Gastrocnemius medialis (tissue), 4 donors: ENCODE results near the gene GRID1. TPM values are rescaled to one million over a fixed set of nuclear protein-coding genes. Genes with fewer than 3 reads are reported as not detected.

Source experiments
- ATAC-seq, 2 donors: fragments of 150-250 bp; one replicate each; pipeline ENCODE4 v1.9.1; 2016
- DNase-seq, 2 donors: peaks; one replicate each; pipeline ENCODE4 v3.0.0-alpha.2; 2019
- H3K27ac ChIP-seq, 4 donors: fragments of 200-600 bp; sonication (generic); 1 replicate in 1 of 4; 2 replicates in 3 of 4; pipeline ENCODE4 v1.5.1; 2016 to 2018; ENCODE audit warnings: mild to moderate bottlenecking in 2 of 4, moderate library complexity in 1 of 4
- H3K27me3 ChIP-seq, 3 donors: fragments of 200-600 bp; sonication (generic) in 2 of 3; 1 replicate in 1 of 3; 2 replicates in 2 of 3; pipeline versions ENCODE4 v1.5.1 to v1.6.0; 2016 to 2019; ENCODE audit warnings: mild to moderate bottlenecking in 1 of 3, moderate library complexity in 1 of 3
- H3K36me3 ChIP-seq, 2 donors: fragments of 200-600 bp; sonication (generic) in 1 of 2; one replicate each; pipeline ENCODE4 v1.5.1; 2017 to 2018
- H3K4me1 ChIP-seq, 2 donors: fragments of 200-600 bp; sonication (generic) in 1 of 2; one replicate each; pipeline ENCODE4 v1.5.1; 2016 to 2017; ENCODE audit warnings: mild to moderate bottlenecking in 2 of 2
- H3K4me3 ChIP-seq, 4 donors: fragments of 200-600 bp; sonication (generic) in 3 of 4; 1 replicate in 1 of 4; 2 replicates in 3 of 4; pipeline ENCODE4 v1.5.1; 2016 to 2019; ENCODE audit warnings: mild to moderate bottlenecking in 2 of 4
- H3K9me3 ChIP-seq, 3 donors: fragments of 200-600 bp; sonication (generic) in 2 of 3; 1 replicate in 1 of 3; 2 replicates in 2 of 3; pipeline ENCODE4 v1.5.1; 2016 to 2019
- POLR2A ChIP-seq, 2 donors: fragments of 450-650 bp; IDR thresholded peaks; one replicate each; pipeline ENCODE4 v1.6.1; 2017; ENCODE audit warnings: antibody characterized with exemption in 2 of 2, mild to moderate bottlenecking in 2 of 2, moderate library complexity in 2 of 2
- in situ Hi-C, 4 donors: fragments of 200-750 bp; cut with MboI; loops; one replicate each; pipeline versions ENCODE4 v1.15.0 to v1.8.0; 2017; ENCODE audit warnings: low sequenced_read_pairs in 4 of 4
- intact Hi-C: fragments of 100-400 bp; cut with DNase I; formaldehyde crosslinking; loops from one replicate; pipeline ENCODE4 v1.15.1; 2023; ENCODE audit warnings: low total_unique reads
- total RNA-seq, 4 donors: library from RNA; depleted of rRNA; stranded (reverse); fragments of >200 nt; gene quantifications; one replicate each; pipeline versions ENCODE4 v1.1.0 to v1.2.3, GENCODE V29; 2016
- TF ChIP-seq, protein P1 (sequence below), 5 experiments: fragments of 450-650 bp in 3 of 5; fragments of 200-600 bp in 2 of 5; sonication (generic) in 2 of 5; IDR thresholded peaks in 4 of 5; conservative IDR thresholded peaks in 1 of 5; 1 replicate in 4 of 5; 2 replicates in 1 of 5; pipeline ENCODE4 v1.5.1; 2016 to 2019; ENCODE audit warnings: antibody characterized with exemption in 5 of 5, mild to moderate bottlenecking in 3 of 5, moderate library complexity in 3 of 5

Gene GRID1
- total RNA-seq, 4 donors from 2014 or later, result 0.17 to 1.4 (median 0.79) TPM

DNA sequence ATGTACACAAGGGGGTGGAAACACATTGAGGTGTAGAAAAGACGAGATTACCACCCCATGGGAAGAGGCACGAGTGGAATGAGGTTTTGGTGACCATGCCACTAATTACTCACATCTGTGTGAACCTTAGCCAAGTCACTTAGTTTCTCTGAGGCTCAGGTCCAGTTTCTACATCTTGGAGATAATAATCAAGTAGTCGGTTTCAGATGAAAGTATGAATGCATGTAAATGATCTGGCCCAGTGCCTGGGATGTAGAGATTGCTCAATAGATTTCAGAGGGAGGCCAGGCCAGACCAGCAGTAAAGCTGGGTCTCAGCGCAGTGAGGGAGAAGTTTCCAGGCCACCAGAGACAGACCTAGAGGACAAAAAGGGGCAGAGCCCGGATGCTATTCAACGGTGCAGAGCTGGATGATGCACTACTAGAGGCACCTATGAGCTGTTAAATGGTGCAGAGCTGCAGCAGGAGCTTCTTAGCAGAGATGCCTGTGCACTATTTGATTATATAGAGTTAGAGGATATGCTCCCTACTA, 725.1 kb downstream of the GRID1 start:
- intact Hi-C loops (no loop called here), in situ Hi-C loops (no loop called here)
- peak overlapping the region in 1 of 4 donors; percentile 47 for H3K27ac ChIP-seq
- TF ChIP-seq, protein P1, sequence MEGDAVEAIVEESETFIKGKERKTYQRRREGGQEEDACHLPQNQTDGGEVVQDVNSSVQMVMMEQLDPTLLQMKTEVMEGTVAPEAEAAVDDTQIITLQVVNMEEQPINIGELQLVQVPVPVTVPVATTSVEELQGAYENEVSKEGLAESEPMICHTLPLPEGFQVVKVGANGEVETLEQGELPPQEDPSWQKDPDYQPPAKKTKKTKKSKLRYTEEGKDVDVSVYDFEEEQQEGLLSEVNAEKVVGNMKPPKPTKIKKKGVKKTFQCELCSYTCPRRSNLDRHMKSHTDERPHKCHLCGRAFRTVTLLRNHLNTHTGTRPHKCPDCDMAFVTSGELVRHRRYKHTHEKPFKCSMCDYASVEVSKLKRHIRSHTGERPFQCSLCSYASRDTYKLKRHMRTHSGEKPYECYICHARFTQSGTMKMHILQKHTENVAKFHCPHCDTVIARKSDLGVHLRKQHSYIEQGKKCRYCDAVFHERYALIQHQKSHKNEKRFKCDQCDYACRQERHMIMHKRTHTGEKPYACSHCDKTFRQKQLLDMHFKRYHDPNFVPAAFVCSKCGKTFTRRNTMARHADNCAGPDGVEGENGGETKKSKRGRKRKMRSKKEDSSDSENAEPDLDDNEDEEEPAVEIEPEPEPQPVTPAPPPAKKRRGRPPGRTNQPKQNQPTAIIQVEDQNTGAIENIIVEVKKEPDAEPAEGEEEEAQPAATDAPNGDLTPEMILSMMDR (IDR thresholded peaks at IDR 0.05 in 4 of 5, conservative IDR thresholded peaks at IDR 0.05 in 1 of 5), result no peak
- TF ChIP-seq POLR2A (IDR thresholded peaks at IDR 0.05), result no peak
- DNase-seq, result no peak
- H3K9me3 ChIP-seq, result no peaks in the 10 kb centered on the region
- no peak overlapping the region for H3K4me3 ChIP-seq
- H3K4me1 ChIP-seq, result no peaks in the 10 kb centered on the region
- no peak for ATAC-seq
- H3K27me3 ChIP-seq, result no peaks in the 10 kb centered on the region
- no peaks in the 10 kb centered on the region for H3K36me3 ChIP-seq

DNA sequence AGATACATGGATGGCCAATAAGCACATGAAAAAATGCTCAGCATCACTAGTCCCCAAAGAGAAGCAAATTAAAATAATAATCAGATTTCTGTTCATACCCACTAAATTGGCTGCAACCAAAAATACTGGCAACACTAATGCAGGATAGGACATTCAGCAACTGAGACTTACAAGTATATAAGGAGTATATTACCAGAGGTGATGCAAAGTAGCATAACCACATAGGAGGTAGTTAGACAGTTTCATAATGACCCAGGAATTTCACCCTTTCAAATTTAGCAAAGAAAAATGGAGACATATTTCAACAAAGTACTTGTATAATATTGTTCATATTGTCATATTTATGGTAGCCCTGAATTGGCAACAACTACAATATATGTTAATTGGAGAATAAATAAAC, 727.8 kb downstream of the GRID1 start:
- Histone ChIP-seq H3K36me3 (no peaks in the 10 kb centered on the region), H3K27me3 (no peaks in the 10 kb centered on the region), H3K9me3 (no peaks in the 10 kb centered on the region), H3K4me1 (no peaks in the 10 kb centered on the region), H3K4me3 (no peak overlapping the region), H3K27ac (no peak overlapping the region)
- no peak for ATAC-seq
- intact Hi-C loops, result no loop called here
- in situ Hi-C loops, result no loop called here
- no peak for TF ChIP-seq POLR2A (IDR thresholded peaks at IDR 0.05)
- TF ChIP-seq, protein P1 (IDR thresholded peaks at IDR 0.05 in 4 of 5, conservative IDR thresholded peaks at IDR 0.05 in 1 of 5), result no peak
- no peak for DNase-seq

DNA sequence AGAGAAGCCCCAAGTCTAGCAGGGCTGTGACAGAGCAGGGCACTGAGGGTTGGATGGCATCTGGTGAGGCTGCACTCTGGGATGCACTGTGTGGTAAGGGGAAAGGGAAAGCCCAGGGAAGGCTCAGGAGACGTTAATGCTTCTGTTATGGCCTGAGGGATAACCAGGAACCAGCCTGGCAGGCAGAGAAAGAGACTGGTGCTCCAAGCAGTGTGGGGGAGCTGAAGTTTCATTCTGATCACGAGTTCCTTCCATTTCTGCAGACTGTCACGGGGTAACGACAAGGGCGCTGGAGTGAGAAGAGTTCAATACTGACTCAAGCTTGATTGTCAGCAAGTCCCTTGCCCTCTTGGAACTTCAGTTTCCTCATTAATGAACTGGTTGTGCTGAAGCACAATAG, 730.9 kb downstream of the GRID1 start:
- ATAC-seq, result no peak

DNA sequence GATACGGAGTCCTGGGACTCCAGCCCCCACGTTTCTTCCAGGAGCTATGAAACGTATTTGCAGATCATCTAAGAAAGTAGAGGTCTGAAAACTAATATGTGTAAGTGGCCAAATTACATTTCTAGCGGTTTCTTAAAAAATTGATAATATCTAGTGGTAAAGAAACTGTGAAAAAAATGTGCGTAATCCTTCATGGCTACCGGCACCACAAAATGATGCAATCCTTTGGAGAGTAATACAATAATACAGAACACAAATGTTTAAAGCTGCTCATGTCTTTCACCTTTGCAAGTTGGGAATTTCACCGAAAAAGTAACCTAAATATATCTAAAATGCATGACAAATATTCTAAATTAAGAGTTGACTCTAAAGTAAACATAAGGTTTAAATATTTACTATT, 742.1 kb downstream of the GRID1 start:
- Histone ChIP-seq H3K27ac (no peak overlapping the region), H3K36me3 (no peaks in the 10 kb centered on the region), H3K9me3 (no peaks in the 10 kb centered on the region), H3K4me3 (no peak overlapping the region), H3K27me3 (no peaks in the 10 kb centered on the region), H3K4me1 (no peaks in the 10 kb centered on the region)
- TF ChIP-seq, protein P1 (IDR thresholded peaks at IDR 0.05 in 4 of 5, conservative IDR thresholded peaks at IDR 0.05 in 1 of 5), result no peak
- TF ChIP-seq POLR2A (IDR thresholded peaks at IDR 0.05), result no peak
- no peak for DNase-seq
- intact Hi-C loops (no loop called here), in situ Hi-C loops (no loop called here)
- ATAC-seq, result no peak

More for the DNA sequence above, 730.9 kb downstream of the GRID1 start:
- intact Hi-C loops (no loop called here), in situ Hi-C loops (no loop called here)
- Histone ChIP-seq H3K27ac (no peak overlapping the region), H3K4me3 (no peak overlapping the region), H3K27me3 (no peaks in the 10 kb centered on the region), H3K36me3 (no peaks in the 10 kb centered on the region), H3K4me1 (no peaks in the 10 kb centered on the region), H3K9me3 (no peaks in the 10 kb centered on the region)
- TF ChIP-seq, protein P1 (IDR thresholded peaks at IDR 0.05 in 4 of 5, conservative IDR thresholded peaks at IDR 0.05 in 1 of 5), result no peak
- no peak for TF ChIP-seq POLR2A (IDR thresholded peaks at IDR 0.05)
- DNase-seq, result no peak

DNA sequence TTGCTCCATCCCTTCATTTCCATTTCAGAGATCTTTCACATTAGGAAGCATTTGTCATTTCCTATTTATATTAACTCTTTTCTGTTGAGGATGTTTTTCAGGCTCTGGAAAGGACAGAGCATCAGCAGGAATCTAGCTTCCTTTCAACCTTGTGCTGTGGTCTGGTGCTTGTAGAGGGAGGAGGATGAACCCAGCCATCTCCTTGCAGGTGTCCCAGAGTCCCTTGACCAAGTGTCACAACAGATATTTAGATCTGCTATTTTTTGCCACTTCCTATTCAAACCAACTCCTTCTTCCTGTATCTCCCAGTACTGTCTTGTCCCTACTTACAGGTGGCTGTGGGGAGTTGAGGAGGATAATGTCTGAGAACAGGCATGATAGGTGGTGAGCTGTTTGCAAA, 742.8 kb downstream of the GRID1 start:
- Histone ChIP-seq H3K4me3 (no peak overlapping the region), H3K36me3 (no peaks in the 10 kb centered on the region), H3K27me3 (no peaks in the 10 kb centered on the region), H3K27ac (no peak overlapping the region), H3K4me1 (no peaks in the 10 kb centered on the region), H3K9me3 (no peaks in the 10 kb centered on the region)
- in situ Hi-C loops (no loop called here), intact Hi-C loops (no loop called here)
- TF ChIP-seq POLR2A (IDR thresholded peaks at IDR 0.05), result no peak
- TF ChIP-seq, protein P1 (IDR thresholded peaks at IDR 0.05 in 4 of 5, conservative IDR thresholded peaks at IDR 0.05 in 1 of 5), result no peak
- ATAC-seq (no peak), DNase-seq (no peak)
